H1 (cell line): ENCODE data around the gene CERS1. TPM values are rescaled to one million over a fixed set of nuclear protein-coding genes. Genes with fewer than 3 reads are reported as not detected.

Experiments used
- CTCF ChIP-seq, 3 experiments: IDR thresholded peaks; 1 replicate in 2 of 3; 2 replicates in 1 of 3; pipeline versions ENCODE4 v1.5.1 to v1.6.1; 2011; ENCODE audit warnings: low read length in 3 of 3, mild to moderate bottlenecking in 3 of 3, inconsistent platforms in 2 of 3, low read depth in 1 of 3, moderate library complexity in 1 of 3; ENCODE audit not compliant: insufficient read depth in 1 of 3; ENCODE audit errors: control extremely low read depth in 1 of 3
- NANOG ChIP-seq: IDR thresholded peaks from 2 replicates; pipeline ENCODE4 v1.6.1; 2011; ENCODE audit warnings: low read length, low read depth, mild to moderate bottlenecking, inconsistent platforms; ENCODE audit not compliant: insufficient read depth, poor library complexity, severe bottlenecking
- RAD21 ChIP-seq, 2 experiments: IDR thresholded peaks in 1 of 2; conservative IDR thresholded peaks in 1 of 2; 2 replicates each; pipeline ENCODE4 v1.6.1; 2011; ENCODE audit warnings: low read depth in 2 of 2, low read length in 2 of 2, improper control_type of control experiment in 1 of 2, inconsistent platforms in 1 of 2, mild to moderate bottlenecking in 1 of 2, moderate library complexity in 1 of 2
- TAF7 ChIP-seq: optimal IDR thresholded peaks from 2 replicates; pipeline ENCODE3; 2011; ENCODE audit warnings: low read depth, mild to moderate bottlenecking, inconsistent platforms, low read length, moderate library complexity, borderline replicate concordance
- polyA plus RNA-seq, 7 experiments: library from polyadenylated mRNA; depleted of rRNA in 3 of 7; stranded (reverse) in 5 of 7; unstranded in 2 of 7; fragments of >200 nt in 5 of 7; fragments of 200-250 nt in 2 of 7; gene quantifications; 1 replicate in 5 of 7; 2 replicates in 1 of 7; 4 replicates in 1 of 7; pipeline versions ENCODE4 v1.2.1 to v1.2.3, GENCODE V29; 2011 to 2013; ENCODE audit warnings: missing spikeins in 2 of 7, mixed read lengths in 2 of 7
- total RNA-seq: library from RNA; stranded (reverse); fragmentation: NEBNext Ultra II Directional; extraction: Animal tissue kit (Norgen Biotek cat#: 25700); gene quantifications from 2 replicates; pipeline ENCODE4 v1.2.1, GENCODE V29; 2021

CERS1 gene
- total and polyA plus RNA-seq, 2 of the 8 experiments (the other 6 are each of a cell fraction or from before 2014, with no cell fraction given): 18.6 to 51.0 TPM

DNA sequence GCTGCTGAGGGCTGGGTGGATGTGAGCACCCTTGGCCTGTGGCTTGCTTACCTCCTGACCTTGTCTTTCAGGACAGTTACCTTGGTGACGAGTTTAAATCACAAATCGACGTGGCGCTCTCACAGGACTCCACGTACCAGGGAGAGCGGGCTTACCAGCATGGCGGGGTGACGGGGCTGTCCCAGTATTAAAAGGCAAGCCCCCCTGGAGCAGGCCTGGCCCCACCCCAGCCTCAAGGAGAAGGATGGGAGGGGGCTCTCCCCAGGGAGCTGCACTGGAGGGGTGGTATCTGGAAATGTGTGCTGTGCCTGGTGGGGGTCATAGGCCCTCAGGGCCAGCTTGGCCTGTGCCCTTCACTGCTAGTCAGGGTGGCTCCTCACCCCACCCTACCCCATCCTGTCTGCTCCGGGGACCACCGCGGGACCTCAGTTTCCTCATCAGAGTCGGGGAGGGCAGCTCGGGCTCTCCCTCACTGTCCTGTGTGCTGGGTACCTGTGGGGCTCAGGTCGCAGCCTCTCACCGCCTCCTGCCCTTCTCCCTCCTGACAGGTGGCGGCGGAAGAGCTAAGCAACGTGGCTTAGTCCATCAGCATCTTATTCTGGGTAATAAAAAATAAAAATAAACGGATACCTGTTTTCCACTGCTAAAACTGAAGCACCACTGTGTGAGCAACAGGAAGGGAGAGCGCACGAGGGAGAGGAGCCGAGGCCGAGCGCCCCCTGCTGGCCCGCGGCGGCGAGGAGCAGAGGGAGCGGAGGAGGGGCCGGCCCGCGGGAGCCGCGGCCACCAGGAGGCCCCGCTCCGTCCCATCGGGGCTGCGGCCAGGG, 29.8 kb downstream of the CERS1 start (continued):
- TF ChIP-seq CTCF (IDR thresholded peaks at IDR 0.05; ENCODE audit: control extremely low read depth in 1 of 3, insufficient read depth in 1 of 3, low read depth in 1 of 3, low read length in 3 of 3) (peak; percentile 92 to 99 (median 96)), RAD21 (IDR thresholded peaks at IDR 0.05 in 1 of 2, conservative IDR thresholded peaks at IDR 0.05 in 1 of 2; ENCODE audit: low read depth in 2 of 2, low read length in 2 of 2) (peak; percentile 60 to 73), NANOG (no peak), TAF7 (peak; percentile 19)
